ENCODE measurements around the gene MAG. TPM values are rescaled to one million over a fixed set of nuclear protein-coding genes. Genes with fewer than 3 reads are reported as not detected.
A peak's percentile ranks its signal among the peaks of the same experiment; 100 is the strongest.

The MAG gene
- total and polyA plus RNA-seq, 10 of the 15 experiments (the other 5 are each of a cell fraction or from before 2014, with no cell fraction given), result 0.03 to 0.82 (median 0.17) TPM; not detected in 2

DNA sequence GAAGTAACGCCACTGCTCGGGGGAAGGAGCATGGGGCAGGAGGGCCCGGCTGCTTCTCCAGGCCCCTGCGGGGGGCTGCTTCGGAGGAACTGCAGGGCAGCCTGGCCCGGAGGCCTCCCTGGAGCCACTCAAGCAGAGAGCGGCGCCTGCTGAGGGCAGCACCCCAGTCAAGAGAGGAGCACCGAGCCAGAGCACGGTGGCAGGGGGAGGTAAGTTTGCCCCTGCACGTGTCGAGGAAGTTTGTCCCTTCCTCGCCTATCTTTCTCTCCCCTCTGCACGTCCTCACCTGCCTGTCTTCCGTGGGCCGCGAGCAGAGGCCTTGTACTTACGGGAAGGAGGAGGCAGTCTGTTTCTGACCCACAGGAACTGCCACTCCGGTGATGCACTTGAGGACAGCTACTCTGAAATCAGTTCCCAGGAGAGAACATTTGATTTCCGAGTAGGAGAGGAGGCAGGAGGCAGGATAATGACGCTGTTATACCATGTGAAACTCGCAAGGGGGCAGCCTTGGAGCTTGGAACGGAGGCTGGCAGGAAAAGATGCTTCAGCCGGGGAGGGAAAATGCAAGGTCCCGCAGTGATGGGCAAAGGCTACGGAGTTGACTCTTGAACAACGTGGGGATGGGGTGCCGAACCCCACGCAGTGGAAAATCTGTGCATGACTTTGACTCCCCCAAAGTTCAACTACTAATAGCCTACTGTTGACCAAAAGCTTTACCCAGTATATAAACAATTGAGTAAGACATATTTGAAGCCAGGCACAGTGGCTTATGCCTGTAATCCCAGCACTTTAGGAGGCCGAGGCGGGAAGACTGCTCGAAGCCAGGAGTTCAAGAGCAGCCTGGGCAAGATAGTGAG is 60.7 kb downstream of the MAG start:
- 15% methylated on average over 30 of the region's 32 CpGs for WGBS (ENCODE audit: insufficient coverage, insufficient replicate concordance, low lambda C conversion rate, missing lambda C conversion rate)
- Histone ChIP-seq H3K4me1 (ENCODE audit: control insufficient read depth, insufficient read depth, low read length) (peaks cover 44% of the 10 kb centered on the region), H3K36me3 (ENCODE audit: control insufficient read depth in 2 of 2, insufficient read depth in 2 of 2, low read length in 1 of 2) (no peaks in the 10 kb centered on the region), H3K9me3 (replicated peaks; ENCODE audit: control insufficient read depth, insufficient read depth, low read length) (no peaks in the 10 kb centered on the region), H3K79me2 (ENCODE audit: control insufficient read depth, insufficient read depth, low read length) (no peaks in the 10 kb centered on the region), H3K9ac (ENCODE audit: control insufficient read depth, insufficient read depth, low read length) (no peak overlapping the region; the same call in 1 of the 2 replicates), H3K4me2 (ENCODE audit: control insufficient read depth, insufficient read depth) (peak overlapping the region; percentile 57), H3K27me3 (replicated peaks in 1 of 2; ENCODE audit: control insufficient read depth in 2 of 2, insufficient read depth in 2 of 2, low read length in 1 of 2) (no peaks in the 10 kb centered on the region), H3K4me3 (no peak overlapping the region), H2AFZ (ENCODE audit: control insufficient read depth, low read depth, low read length) (peak overlapping the region; percentile 78), H4K20me1 (ENCODE audit: control insufficient read depth, insufficient read depth) (no peaks in the 10 kb centered on the region), H3K27ac (ENCODE audit: control insufficient read depth, insufficient read depth) (no peak overlapping the region; the same call in 1 of the 2 replicates)
- FAIRE-seq, result peak; percentile 87
- RAD21 ChIA-PET (ENCODE audit: unreplicated experiment), result interaction anchor here (0.9 to 6.8 kb wide), 33 partner anchors 9 to 344 kb away, joined by 3 to 143 read pairs (median 5); no protein-coding TSS in a partner anchor
- CTCF ChIA-PET, result interaction anchor here (0.8 to 6.7 kb wide), 50 partner anchors 9 to 240 kb away, joined by 3 to 168 read pairs (median 6); partner anchors contain the start of gene USF2
- BruUV-seq (replicated peaks), result no TSS peak
- peak; percentile 54 for ATAC-seq
- DNase-seq (ENCODE audit: low read depth, low spot score), result peak; percentile 73
- intact Hi-C loops (cut with micrococcal nuclease; ENCODE audit: unreplicated experiment) (loop anchor here (1.0 to 2.0 kb wide), 5 partner anchors 49 to 143 kb away; no protein-coding TSS in a partner anchor), in situ Hi-C loops (cut with MboI) (no loop called here)
- POLR2A ChIA-PET, result interaction anchor here (0.6 to 5.5 kb wide), 14 partner anchors 19 to 155 kb away, joined by 3 to 35 read pairs (median 8); no protein-coding TSS in a partner anchor
- SMC1A ChIA-PET (ENCODE audit: uncharacterized antibody, unreplicated experiment), result interaction anchor here (0.7 to 7.1 kb wide), 35 partner anchors 9 to 340 kb away, joined by 3 to 134 read pairs (median 5); partner anchors contain the start of gene FFAR2
- TF ChIP-seq ZZZ3 (IDR thresholded peaks at IDR 0.05; ENCODE audit: control insufficient read depth, insufficient read length, low read depth), result no peak
- 0 out of 2 replicates have a peak, but pooled peaks have one; percentile 55 for TF ChIP-seq ZNF207 (IDR thresholded peaks at IDR 0.05; ENCODE audit: borderline replicate concordance)
- TF ChIP-seq EP300 (IDR thresholded peaks at IDR 0.05; ENCODE audit: borderline replicate concordance in 1 of 2, control insufficient read depth in 1 of 2, low read depth in 2 of 2, low read length in 2 of 2), result no peak
- TF ChIP-seq ASH2L (IDR thresholded peaks at IDR 0.05; ENCODE audit: borderline replicate concordance, low read depth), result no peak
- TF ChIP-seq YY1 (IDR thresholded peaks at IDR 0.05; ENCODE audit: low read depth, low read length), result peak; percentile 78; the same call in 1 of the 2 replicates
- no peak for TF ChIP-seq SP1 (IDR thresholded peaks at IDR 0.05; ENCODE audit: low read depth, low read length)
- no peak for TF ChIP-seq POLR2AphosphoS5 (IDR thresholded peaks at IDR 0.05; ENCODE audit: low read length)
- no peak for TF ChIP-seq KLF5 (IDR thresholded peaks at IDR 0.05; ENCODE audit: partially characterized antibody)
- no peak; the same call in 1 of the 2 replicates for TF ChIP-seq TBL1XR1 (IDR thresholded peaks at IDR 0.05; ENCODE audit: low read depth, low read length)
- peak; percentile 61; the same call in 1 of the 2 replicates for TF ChIP-seq IRF4 (IDR thresholded peaks at IDR 0.05; ENCODE audit: low read depth, low read length)
- no peak for TF ChIP-seq MYC (IDR thresholded peaks at IDR 0.05; ENCODE audit: insufficient read depth, insufficient read length, insufficient replicate concordance, low read length, severe bottlenecking)
- no peak for TF ChIP-seq RFX5 (IDR thresholded peaks at IDR 0.05; ENCODE audit: low read depth, low read length)
- peak; percentile 81; the same call in 1 of the 2 replicates for TF ChIP-seq TARDBP (IDR thresholded peaks at IDR 0.05; ENCODE audit: borderline replicate concordance)
- TF ChIP-seq BHLHE40 (IDR thresholded peaks at IDR 0.05; ENCODE audit: borderline replicate concordance in 1 of 2, low read depth in 2 of 2, low read length in 1 of 2), result peak; percentile 49 to 66; a peak in 3 of 4 replicates
- no peak for TF ChIP-seq MXI1 (IDR thresholded peaks at IDR 0.05; ENCODE audit: low read depth, low read length)
- no peak for TF ChIP-seq SIN3A (IDR thresholded peaks at IDR 0.05; ENCODE audit: low read depth, low read length)
- TF ChIP-seq NFYB (IDR thresholded peaks at IDR 0.05; ENCODE audit: insufficient read depth, low read depth, low read length), result no peak
- TF ChIP-seq MYB (IDR thresholded peaks at IDR 0.05; ENCODE audit: borderline replicate concordance, low read depth, low read length), result no peak
- TF ChIP-seq NR2C2 (IDR thresholded peaks at IDR 0.05; ENCODE audit: borderline replicate concordance, control insufficient read depth, insufficient read length, low read depth), result no peak
- TF ChIP-seq CREM (IDR thresholded peaks at IDR 0.05; ENCODE audit: low read depth), result peak; percentile 79
- no peak for TF ChIP-seq RBBP5 (conservative IDR thresholded peaks at IDR 0.05)
- TF ChIP-seq SRF (IDR thresholded peaks at IDR 0.05; ENCODE audit: low read depth in 2 of 2, low read length in 2 of 2), result no peak
- no peak for TF ChIP-seq CBX3 (IDR thresholded peaks at IDR 0.05; ENCODE audit: borderline replicate concordance, low read depth)
- peak; percentile 17; the same call in 1 of the 2 replicates for TF ChIP-seq JUNB (IDR thresholded peaks at IDR 0.05)
- peak; percentile 33; the same call in 1 of the 2 replicates for TF ChIP-seq POLR2A (IDR thresholded peaks at IDR 0.05; ENCODE audit: low read depth, low read length)

All from GM12878 (cell line).